Right lobe of liver (tissue), 6 donors: ENCODE results near the gene UPF1. TPM values are rescaled to one million over a fixed set of nuclear protein-coding genes. Genes with fewer than 3 reads are reported as not detected.

Source experiments
- ATAC-seq, 4 donors: fragments of 200-7000 bp; cut with Tn5 transposase; one replicate each; pipeline ENCODE4 v1.9.1; 2020; ENCODE audit warnings: mild to moderate bottlenecking in 4 of 4, moderate library complexity in 4 of 4
- DNase-seq, 3 donors: peaks; one replicate each; pipeline ENCODE4 v3.0.0-alpha.2; 2020
- H3K27ac ChIP-seq, 3 donors: fragments of 200-600 bp; one replicate each; pipeline ENCODE4 v1.8.0; 2022
- H3K27me3 ChIP-seq, 2 donors: fragments of 200-600 bp; one replicate each; pipeline ENCODE4 v1.8.0; 2022
- H3K36me3 ChIP-seq, 4 donors: fragments of 200-600 bp; sonication (generic) in 1 of 4; one replicate each; pipeline versions ENCODE4 v1.5.1 to v1.8.0; 2017 to 2022; ENCODE audit warnings: control low read depth in 1 of 4
- H3K4me1 ChIP-seq, 4 donors: fragments of 200-600 bp; sonication (generic) in 1 of 4; one replicate each; pipeline versions ENCODE4 v1.5.1 to v1.8.0; 2017 to 2022; ENCODE audit warnings: control low read depth in 1 of 4
- H3K4me3 ChIP-seq, 3 donors: fragments of 200-600 bp; one replicate each; pipeline ENCODE4 v1.8.0; 2022
- H3K9me3 ChIP-seq, 4 donors: fragments of 200-600 bp; sonication (generic) in 1 of 4; one replicate each; pipeline versions ENCODE4 v1.5.1 to v1.8.0; 2017 to 2022; ENCODE audit warnings: control low read depth in 1 of 4
- POLR2A ChIP-seq: fragments of 450-650 bp; IDR thresholded peaks from one replicate; pipeline ENCODE4 v1.6.1; 2017; ENCODE audit warnings: antibody characterized with exemption, mild to moderate bottlenecking
- WGBS: methylation state at CpG from one replicate; pipeline ENCODE4 v1.1.6; 2018; ENCODE audit warnings: low coverage, low lambda C conversion rate; ENCODE audit not compliant: insufficient coverage; ENCODE audit errors: missing lambda C conversion rate; 5-methylcytosine and 5-hydroxymethylcytosine counted together
- intact Hi-C, 2 donors: fragments of 100-400 bp; cut with DNase I; formaldehyde crosslinking; loops; one replicate each; pipeline versions ENCODE4 v1.11.2 to v1.14.1; 2022
- total RNA-seq, 6 experiments: library from RNA; depleted of rRNA in 2 of 6; stranded (reverse); fragments of >200 nt in 2 of 6; fragmentation: NEBNext Ultra II Directional in 3 of 6; extraction: Animal tissue kit (Norgen Biotek cat#: 25700) in 3 of 6; gene quantifications; one replicate each; pipeline versions ENCODE4 v1.1.0 to v1.2.4, GENCODE V29; 2016 to 2023
- TF ChIP-seq, protein P1 (sequence below), 4 donors: fragments of 200-600 bp in 3 of 4; fragments of 450-650 bp in 1 of 4; IDR thresholded peaks; one replicate each; pipeline versions ENCODE4 v1.5.1 to v1.8.0; 2016 to 2022; ENCODE audit warnings: antibody characterized with exemption in 4 of 4, mild to moderate bottlenecking in 2 of 4
- donor health status: DM: no; HTN: yes; CAD: no.
- donor health status: DM: no; HTN: no; CAD: no.
- donor health status: DM: no; HTN: no; CAD: no.
- donor health status: DM: no; HTN: yes; CAD: no.
- donor health status: DM: no; HTN: yes; CAD: no.

The UPF1 gene
- total RNA-seq, 6 experiments from 2014 or later, result 34.0 to 61.0 (median 41.3) TPM

DNA sequence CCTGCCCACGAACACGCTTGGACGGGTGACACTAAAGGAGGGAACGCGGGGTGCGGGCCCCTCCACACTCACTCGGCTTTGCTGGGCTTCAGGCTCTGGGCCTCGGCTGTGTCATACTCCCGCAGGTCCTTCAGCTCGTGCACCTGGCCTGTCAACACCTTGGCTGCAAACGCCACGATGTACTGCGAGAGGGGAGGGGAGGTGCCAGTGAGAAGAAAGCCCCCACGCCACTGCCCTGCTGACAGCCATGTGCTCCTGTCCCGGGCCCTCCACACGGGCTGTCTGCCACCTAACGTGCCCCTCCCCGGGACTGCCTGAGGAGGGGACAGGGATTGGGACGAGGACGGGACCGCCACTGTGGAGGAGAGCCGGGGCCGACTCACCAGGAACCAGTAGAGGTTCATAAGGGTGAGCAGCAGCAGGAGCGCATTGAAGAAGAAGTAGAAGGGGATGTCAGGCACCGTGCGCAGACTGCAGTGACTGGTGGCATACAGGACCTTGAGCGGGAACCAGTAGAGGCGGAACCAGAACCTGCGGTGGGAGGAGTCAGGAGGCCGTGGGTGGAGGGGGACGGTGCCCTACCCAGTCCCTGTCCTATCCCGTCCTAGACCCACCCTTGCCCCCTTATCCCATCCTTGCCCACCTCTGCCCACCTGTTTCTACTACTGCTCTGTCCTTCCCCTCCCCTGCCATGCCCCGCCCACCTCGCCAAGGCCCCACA, 47.3 kb downstream of the UPF1 start:
- Histone ChIP-seq H3K27me3 (no peaks in the 10 kb centered on the region), H3K4me3 (no peak overlapping the region), H3K4me1 (no peaks in the 10 kb centered on the region), H3K27ac (no peak overlapping the region), H3K9me3 (no peaks in the 10 kb centered on the region), H3K36me3 (no peaks in the 10 kb centered on the region)
- TF ChIP-seq POLR2A, result no peak
- TF ChIP-seq, protein P1, sequence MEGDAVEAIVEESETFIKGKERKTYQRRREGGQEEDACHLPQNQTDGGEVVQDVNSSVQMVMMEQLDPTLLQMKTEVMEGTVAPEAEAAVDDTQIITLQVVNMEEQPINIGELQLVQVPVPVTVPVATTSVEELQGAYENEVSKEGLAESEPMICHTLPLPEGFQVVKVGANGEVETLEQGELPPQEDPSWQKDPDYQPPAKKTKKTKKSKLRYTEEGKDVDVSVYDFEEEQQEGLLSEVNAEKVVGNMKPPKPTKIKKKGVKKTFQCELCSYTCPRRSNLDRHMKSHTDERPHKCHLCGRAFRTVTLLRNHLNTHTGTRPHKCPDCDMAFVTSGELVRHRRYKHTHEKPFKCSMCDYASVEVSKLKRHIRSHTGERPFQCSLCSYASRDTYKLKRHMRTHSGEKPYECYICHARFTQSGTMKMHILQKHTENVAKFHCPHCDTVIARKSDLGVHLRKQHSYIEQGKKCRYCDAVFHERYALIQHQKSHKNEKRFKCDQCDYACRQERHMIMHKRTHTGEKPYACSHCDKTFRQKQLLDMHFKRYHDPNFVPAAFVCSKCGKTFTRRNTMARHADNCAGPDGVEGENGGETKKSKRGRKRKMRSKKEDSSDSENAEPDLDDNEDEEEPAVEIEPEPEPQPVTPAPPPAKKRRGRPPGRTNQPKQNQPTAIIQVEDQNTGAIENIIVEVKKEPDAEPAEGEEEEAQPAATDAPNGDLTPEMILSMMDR (IDR thresholded peaks at IDR 0.05), result no peak
- WGBS, result 95% methylated on average over 8 of the region's 34 CpGs
- DNase-seq, result no peak
- intact Hi-C loops, result no loop called here
- ATAC-seq, result no peak

DNA sequence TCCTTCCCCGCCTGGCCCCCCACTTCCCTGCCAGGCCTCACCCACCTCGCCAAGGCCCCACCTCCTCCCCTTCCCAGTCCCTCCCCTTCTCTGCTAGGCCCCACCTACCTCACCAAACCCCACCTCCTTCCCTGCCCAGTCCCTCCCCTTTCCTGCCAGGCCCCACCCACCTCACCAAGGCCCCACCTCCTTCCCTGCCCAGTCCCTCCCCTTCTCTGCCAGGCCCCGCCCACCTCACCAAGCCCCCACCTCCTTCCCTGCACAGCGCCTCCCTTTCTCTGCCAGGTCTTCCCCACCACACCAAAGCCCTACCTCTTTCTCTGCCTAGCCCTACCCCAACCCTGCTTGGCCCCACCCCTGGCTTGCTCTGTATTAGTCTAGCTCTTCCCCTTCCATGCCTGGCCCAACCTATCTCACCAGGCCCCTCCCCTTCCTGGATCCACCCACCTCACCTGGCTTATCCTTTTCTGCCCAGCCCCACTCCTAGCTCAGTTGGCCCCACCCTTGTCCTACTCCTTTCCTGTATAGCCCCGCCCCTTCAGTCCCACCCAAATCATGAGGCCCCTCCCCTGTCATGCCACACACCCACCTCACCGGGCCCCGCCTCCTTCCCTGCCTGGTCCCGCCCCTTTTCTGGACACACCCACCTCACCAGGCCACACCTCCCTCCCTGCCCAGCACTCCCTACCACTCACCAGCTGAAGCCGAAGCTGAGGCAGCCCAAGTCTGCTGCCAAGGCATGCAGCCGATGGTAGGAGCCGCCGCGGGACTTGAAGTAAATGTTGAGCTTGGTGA, 48.0 kb downstream of the UPF1 start:
- TF ChIP-seq, protein P1 (IDR thresholded peaks at IDR 0.05), result no peak
- no peak for TF ChIP-seq POLR2A
- Histone ChIP-seq H3K4me3 (no peak overlapping the region), H3K27ac (no peak overlapping the region), H3K4me1 (no peaks in the 10 kb centered on the region), H3K27me3 (no peaks in the 10 kb centered on the region), H3K36me3 (no peaks in the 10 kb centered on the region), H3K9me3 (no peaks in the 10 kb centered on the region)
- DNase-seq, result peak in 1 of 3 donors; percentile 47
- 72% methylated on average over 13 of the region's 13 CpGs for WGBS
- ATAC-seq, result peak in 2 of 4 donors; percentile 18 to 45
- intact Hi-C loops, result no loop called here

DNA sequence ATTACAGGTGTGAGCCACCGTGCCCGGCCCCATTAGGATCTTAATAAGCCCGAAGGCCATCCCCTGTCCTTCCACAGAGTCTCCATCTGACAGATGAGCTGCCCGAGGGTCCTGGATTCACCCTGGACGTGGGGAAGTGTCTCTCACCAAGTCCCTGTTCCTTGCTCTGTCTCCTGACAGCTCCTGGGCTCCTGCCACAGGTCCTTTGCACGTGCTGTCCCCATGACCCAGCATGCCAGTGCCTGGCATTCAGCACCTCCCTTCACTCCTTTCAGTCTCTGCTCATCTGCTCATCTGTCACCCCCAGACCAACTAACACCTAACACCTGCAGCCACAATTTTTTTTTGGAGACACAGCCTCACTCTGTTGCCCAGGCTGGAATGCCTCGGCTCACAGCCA, 49.7 kb downstream of the UPF1 start:
- no peaks in the 10 kb centered on the region for H3K4me1 ChIP-seq
- ATAC-seq (no peak), DNase-seq (no peak)
- no peak overlapping the region for H3K27ac ChIP-seq
- no peak for TF ChIP-seq POLR2A
- TF ChIP-seq, protein P1 (IDR thresholded peaks at IDR 0.05), result no peak
- intact Hi-C loops, result no loop called here
- no peaks in the 10 kb centered on the region for H3K9me3 ChIP-seq
- no peaks in the 10 kb centered on the region for H3K36me3 ChIP-seq
- H3K4me3 ChIP-seq, result no peak overlapping the region
- 74% methylated on average over 2 of the region's 7 CpGs for WGBS
- no peaks in the 10 kb centered on the region for H3K27me3 ChIP-seq

DNA sequence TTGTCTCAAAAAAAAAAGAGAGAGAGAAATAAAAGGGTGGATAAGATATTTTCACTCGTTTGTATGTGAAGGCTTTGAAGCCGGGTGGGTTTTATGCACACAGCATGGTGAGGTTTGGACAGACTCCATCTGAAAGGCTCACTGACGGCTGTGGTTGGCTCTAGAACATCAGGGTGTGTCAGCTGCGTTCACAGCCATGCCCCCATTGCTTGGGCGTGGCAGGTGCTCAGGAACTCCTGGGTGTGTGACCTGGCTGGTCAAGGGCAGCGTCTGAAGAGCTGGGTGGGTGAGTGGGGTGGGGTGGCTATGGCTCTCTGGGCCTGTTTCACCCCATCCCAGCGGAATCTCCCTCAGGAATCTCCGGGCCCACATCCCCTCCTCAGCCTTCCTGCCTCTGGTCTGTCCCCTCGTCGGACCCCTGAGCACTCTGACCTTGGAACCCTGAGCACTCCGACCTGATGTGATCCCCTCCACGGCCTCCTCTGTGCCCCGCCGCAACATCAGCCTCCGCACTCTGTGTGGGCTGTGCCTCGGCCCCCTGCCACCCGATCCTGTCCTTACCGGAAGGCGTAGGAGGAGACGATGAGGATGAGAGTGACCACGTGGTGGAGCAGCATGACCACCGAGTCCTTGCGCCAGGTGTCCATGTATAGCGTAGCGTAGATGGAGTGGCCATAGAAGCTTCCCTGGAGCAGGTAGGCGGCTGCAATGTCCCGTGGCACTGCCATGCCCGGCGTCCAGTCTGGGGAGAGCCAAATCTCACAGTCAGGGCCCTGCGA, 52.0 kb downstream of the UPF1 start:
- no peak for TF ChIP-seq POLR2A
- TF ChIP-seq, protein P1 (IDR thresholded peaks at IDR 0.05), result no peak
- Histone ChIP-seq H3K4me1 (no peaks in the 10 kb centered on the region), H3K27me3 (no peaks in the 10 kb centered on the region), H3K36me3 (no peaks in the 10 kb centered on the region), H3K9me3 (no peaks in the 10 kb centered on the region), H3K4me3 (no peak overlapping the region), H3K27ac (no peak overlapping the region)
- ATAC-seq (no peak), DNase-seq (no peak)
- intact Hi-C loops, result no loop called here
- whole genome bisulfite sequencing, result 62% methylated on average over 11 of the region's 30 CpGs
